ENCODE measurements around the gene UBXN6.

Gene UBXN6

GRCh38 chr19:4448147-4448985 is 9.2 kb downstream of the UBXN6 start:
- no peak for TF ChIP-seq REST (IDR thresholded peaks at IDR 0.05; ENCODE audit: insufficient read depth in 1 of 2, low read depth in 2 of 2, low read length in 2 of 2)
- TF ChIP-seq FOXP2 (optimal IDR thresholded peaks at IDR 0.05; ENCODE audit: borderline replicate concordance, extremely low read depth, extremely low read length, insufficient read depth): no peak
- no peak for TF ChIP-seq SIN3A (IDR thresholded peaks at IDR 0.05; ENCODE audit: borderline replicate concordance, insufficient read depth, low read length)
- TF ChIP-seq POLR2AphosphoS5 (IDR thresholded peaks at IDR 0.05; ENCODE audit: low read depth, low read length): no peak
- TF ChIP-seq TAF1 (IDR thresholded peaks at IDR 0.05; ENCODE audit: borderline replicate concordance, insufficient read depth, low read length): no peak

- no peak for TF ChIP-seq TAF1 (IDR thresholded peaks at IDR 0.05; ENCODE audit: borderline replicate concordance, insufficient read depth, low read length)
- no peak for TF ChIP-seq FOXP2 (optimal IDR thresholded peaks at IDR 0.05; ENCODE audit: borderline replicate concordance, extremely low read depth, extremely low read length, insufficient read depth)
- TF ChIP-seq SIN3A (IDR thresholded peaks at IDR 0.05; ENCODE audit: borderline replicate concordance, insufficient read depth, low read length): no peak
- TF ChIP-seq REST (IDR thresholded peaks at IDR 0.05; ENCODE audit: insufficient read depth in 1 of 2, low read depth in 2 of 2, low read length in 2 of 2): no peak
- TF ChIP-seq POLR2AphosphoS5 (IDR thresholded peaks at IDR 0.05; ENCODE audit: low read depth, low read length): no peak
These were observed 10.1 kb downstream of the UBXN6 start for GRCh38 chr19:4447327-4448146.

- TF ChIP-seq SIN3A (IDR thresholded peaks at IDR 0.05; ENCODE audit: borderline replicate concordance, insufficient read depth, low read length) (no peak), FOXP2 (optimal IDR thresholded peaks at IDR 0.05; ENCODE audit: borderline replicate concordance, extremely low read depth, extremely low read length, insufficient read depth) (no peak), TAF1 (IDR thresholded peaks at IDR 0.05; ENCODE audit: borderline replicate concordance, insufficient read depth, low read length) (no peak), POLR2AphosphoS5 (IDR thresholded peaks at IDR 0.05; ENCODE audit: low read depth, low read length) (no peak), REST (IDR thresholded peaks at IDR 0.05; ENCODE audit: insufficient read depth in 1 of 2, low read depth in 2 of 2, low read length in 2 of 2) (no peak)
These were observed 10.8 kb downstream of the UBXN6 start for GRCh38 chr19:4446704-4447200.

- TF ChIP-seq REST (IDR thresholded peaks at IDR 0.05; ENCODE audit: insufficient read depth in 1 of 2, low read depth in 2 of 2, low read length in 2 of 2) (no peak), SIN3A (IDR thresholded peaks at IDR 0.05; ENCODE audit: borderline replicate concordance, insufficient read depth, low read length) (no peak), FOXP2 (optimal IDR thresholded peaks at IDR 0.05; ENCODE audit: borderline replicate concordance, extremely low read depth, extremely low read length, insufficient read depth) (no peak), POLR2AphosphoS5 (IDR thresholded peaks at IDR 0.05; ENCODE audit: low read depth, low read length) (no peak), TAF1 (IDR thresholded peaks at IDR 0.05; ENCODE audit: borderline replicate concordance, insufficient read depth, low read length) (no peak)
These were observed 11.5 kb downstream of the UBXN6 start for GRCh38 chr19:4445963-4446703.
